ENCODE measurements around the gene IL6R.

Gene IL6R

DNA sequence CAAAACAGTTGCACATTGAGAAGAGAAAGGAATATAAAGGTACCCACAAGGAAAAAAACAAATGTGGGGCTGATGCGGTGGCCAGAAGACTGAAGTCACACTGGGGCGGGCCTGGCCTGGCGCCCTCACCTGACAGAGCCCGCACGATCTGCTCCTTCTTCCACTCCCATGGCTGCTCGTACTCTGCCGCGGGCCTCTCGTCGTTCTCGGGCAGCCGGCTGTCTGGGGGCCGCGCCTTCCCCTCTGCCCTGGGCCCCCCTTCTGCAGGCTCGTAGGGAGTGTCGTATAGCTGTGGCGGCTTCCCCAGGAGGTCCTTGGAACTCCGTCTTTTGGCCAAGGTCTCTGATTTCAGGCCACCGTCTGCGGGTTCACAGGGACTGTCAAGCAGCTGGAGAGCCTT is 83.8 kb downstream of the IL6R start:
- DNase-seq: no peak
- Mint-ChIP-seq H3K9me3 (no peaks in the 10 kb centered on the region), H3K36me3 (ENCODE audit: low read depth) (no peaks in the 10 kb centered on the region), H3K4me3 (no peak overlapping the region), H3K27ac (no peak overlapping the region), H3K27me3 (no peaks in the 10 kb centered on the region), H3K4me1 (ENCODE audit: low read depth) (peaks cover 21% of the 10 kb centered on the region)

DNA sequence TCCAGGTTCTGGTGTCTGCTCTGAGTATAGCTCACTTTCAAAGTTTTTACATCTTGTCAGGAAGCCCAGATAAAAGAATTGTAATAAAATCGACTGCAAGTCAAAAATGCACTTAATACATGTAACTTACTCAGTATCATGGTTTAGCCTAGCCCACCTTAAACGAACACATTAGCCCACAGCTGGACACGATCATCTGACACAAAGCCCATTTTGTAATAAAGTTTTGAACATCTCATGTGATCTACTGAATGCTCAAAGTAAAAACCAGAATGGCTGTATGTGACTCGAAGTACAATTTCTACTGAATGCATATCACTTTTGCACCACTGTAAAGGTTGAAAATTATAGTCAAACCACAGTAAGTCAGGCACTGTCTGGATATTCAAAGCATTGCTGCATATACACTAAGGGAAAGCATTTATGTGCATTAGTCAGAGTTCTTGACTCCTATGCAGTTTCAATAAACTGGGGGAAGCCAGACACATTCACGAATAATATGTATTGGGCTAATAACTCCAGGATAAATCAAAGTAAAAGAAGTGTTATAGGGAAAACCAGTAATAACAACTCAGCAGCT is 84.6 kb downstream of the IL6R start:
- Mint-ChIP-seq H3K9me3 (no peaks in the 10 kb centered on the region), H3K4me1 (ENCODE audit: low read depth) (peaks cover 22% of the 10 kb centered on the region), H3K4me3 (no peak overlapping the region), H3K27ac (no peak overlapping the region), H3K36me3 (ENCODE audit: low read depth) (no peaks in the 10 kb centered on the region), H3K27me3 (no peaks in the 10 kb centered on the region)
- DNase-seq: no peak

DNA sequence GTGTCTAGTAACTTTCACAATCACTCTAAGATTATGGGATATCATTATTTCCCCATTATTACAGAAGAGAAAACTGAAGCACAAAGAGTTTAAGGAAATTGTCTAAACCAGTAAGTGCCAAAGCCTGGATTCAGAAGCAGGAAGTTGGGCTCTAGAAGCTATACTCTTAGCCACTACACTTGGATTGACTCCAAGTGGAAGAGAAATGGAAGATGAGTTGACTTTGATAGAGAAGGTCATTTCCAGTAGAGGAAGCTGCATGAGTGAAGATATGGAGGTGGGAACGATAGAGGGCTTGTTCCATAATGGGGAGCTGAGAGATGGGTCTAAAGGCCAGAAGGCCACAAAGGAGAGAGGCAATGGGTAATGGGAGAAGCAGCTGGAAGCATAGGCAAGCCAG is 85.2 kb downstream of the IL6R start:
- no peaks in the 10 kb centered on the region for H3K9me3 Mint-ChIP-seq
- no peaks in the 10 kb centered on the region for H3K27me3 Mint-ChIP-seq
- no peak overlapping the region for H3K4me3 Mint-ChIP-seq
- no peak overlapping the region for H3K27ac Mint-ChIP-seq
- DNase-seq: no peak
- H3K36me3 Mint-ChIP-seq (ENCODE audit: low read depth): no peaks in the 10 kb centered on the region
- peaks cover 22% of the 10 kb centered on the region for H3K4me1 Mint-ChIP-seq (ENCODE audit: low read depth)

DNA sequence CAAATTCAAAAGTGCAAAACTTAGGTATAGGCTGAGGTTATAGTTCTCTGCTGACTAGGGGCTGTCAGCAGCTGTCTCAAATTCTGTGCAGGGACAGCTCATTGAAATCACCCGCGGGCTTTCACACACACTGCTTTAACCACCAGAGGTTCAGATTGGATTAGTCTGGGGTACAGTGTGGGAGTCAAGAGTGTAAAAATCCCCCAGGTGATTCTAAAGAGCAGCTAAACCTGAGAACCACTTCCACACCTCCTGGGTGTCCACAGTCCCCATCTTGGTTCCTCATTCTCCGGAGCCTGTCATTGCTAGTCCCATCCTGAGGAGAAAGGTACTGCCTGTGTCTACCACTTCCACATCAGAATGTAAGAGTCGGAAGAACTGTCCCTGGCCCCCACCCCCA is 87.0 kb downstream of the IL6R start:
- no peak for DNase-seq
- Mint-ChIP-seq H3K4me1 (ENCODE audit: low read depth) (peaks cover 36% of the 10 kb centered on the region), H3K9me3 (no peaks in the 10 kb centered on the region), H3K27me3 (no peaks in the 10 kb centered on the region), H3K4me3 (no peak overlapping the region), H3K27ac (no peak overlapping the region), H3K36me3 (ENCODE audit: low read depth) (no peaks in the 10 kb centered on the region)

DNA sequence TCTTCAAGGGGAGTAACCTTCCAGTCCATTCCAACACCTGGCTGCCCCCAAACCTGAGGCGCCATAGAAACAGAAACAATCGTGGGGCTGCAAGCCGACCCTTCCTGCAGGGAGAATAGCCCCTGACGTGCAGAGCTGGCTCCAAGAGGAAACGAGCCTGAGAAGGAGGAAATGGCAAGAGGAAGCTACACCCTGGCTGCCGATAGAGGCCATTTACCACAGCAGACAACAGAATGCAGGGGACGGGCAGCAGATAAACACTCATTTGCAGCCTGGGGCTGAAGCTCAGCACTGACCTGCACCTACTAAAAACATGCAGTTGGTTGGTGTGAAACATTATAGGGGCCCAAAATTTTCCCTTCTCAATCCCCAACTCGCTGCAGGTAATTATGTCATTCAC is 88.1 kb downstream of the IL6R start:
- H3K4me3 Mint-ChIP-seq: no peak overlapping the region
- peaks cover 40% of the 10 kb centered on the region for H3K4me1 Mint-ChIP-seq (ENCODE audit: low read depth)
- H3K36me3 Mint-ChIP-seq (ENCODE audit: low read depth): no peaks in the 10 kb centered on the region
- no peaks in the 10 kb centered on the region for H3K27me3 Mint-ChIP-seq
- H3K9me3 Mint-ChIP-seq: no peaks in the 10 kb centered on the region
- DNase-seq: no peak
- no peak overlapping the region for H3K27ac Mint-ChIP-seq

DNA sequence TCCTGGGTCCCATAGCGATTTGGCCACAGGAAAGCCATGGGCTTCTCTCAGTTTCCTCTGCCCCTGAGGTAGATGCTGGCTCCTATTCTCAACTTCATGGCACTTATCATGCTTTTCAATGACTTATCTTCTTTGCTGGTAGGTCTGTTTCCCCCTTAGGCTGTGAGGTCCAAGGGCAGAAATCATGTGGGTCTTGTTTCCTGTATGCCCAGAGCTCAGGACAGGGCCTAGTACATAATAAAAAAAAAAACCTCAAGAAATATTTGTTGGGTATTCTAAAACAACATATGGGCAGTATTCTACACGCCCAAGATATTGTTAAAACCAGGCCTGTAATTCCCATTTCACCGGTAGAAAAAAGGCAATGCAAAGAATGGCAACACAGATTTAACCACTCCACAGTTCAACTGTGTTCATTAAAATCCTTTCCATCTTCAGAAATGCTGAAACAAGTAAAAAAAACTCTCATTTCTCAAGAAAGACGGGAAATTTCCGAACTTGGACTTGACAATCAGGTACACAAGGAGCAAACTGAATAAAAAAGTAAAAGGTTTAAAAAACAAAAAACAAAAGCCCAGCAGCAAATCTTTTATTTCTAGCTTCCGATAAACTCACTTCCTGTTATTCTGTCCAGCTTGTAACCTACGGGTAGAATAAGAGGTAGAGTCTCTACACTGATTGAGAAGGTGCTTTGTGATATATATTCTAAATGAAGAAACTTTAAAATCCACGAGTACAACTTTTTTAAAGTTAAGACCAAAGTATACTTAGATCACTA is 90.5 kb downstream of the IL6R start:
- peaks cover 54% of the 10 kb centered on the region for H3K4me1 Mint-ChIP-seq (ENCODE audit: low read depth)
- H3K27ac Mint-ChIP-seq: no peak overlapping the region
- no peaks in the 10 kb centered on the region for H3K36me3 Mint-ChIP-seq (ENCODE audit: low read depth)
- no peak for DNase-seq
- H3K4me3 Mint-ChIP-seq: no peak overlapping the region
- H3K9me3 Mint-ChIP-seq: no peaks in the 10 kb centered on the region
- H3K27me3 Mint-ChIP-seq: peaks cover 20% of the 10 kb centered on the region

DNA sequence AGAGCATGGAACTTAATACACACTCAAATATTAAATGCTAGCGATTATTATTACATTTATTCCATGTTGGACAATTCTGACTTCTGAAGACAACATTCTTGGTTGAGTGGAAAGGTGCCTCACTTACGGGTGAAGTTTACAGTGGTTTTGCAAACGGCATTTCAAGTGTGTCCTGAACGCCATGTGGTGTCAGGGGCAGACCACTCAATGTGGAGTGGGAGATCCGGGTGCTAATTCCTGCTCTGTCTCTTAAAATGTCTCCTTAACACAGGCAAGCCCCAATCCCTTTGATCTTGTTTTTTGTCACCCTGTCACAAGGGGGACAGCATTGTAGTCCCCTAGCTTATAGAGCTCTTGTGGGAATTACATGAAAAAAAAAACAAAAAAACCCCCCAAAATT is 91.2 kb downstream of the IL6R start:
- H3K27me3 Mint-ChIP-seq: peaks cover 27% of the 10 kb centered on the region
- H3K9me3 Mint-ChIP-seq: no peaks in the 10 kb centered on the region
- no peak for DNase-seq
- H3K36me3 Mint-ChIP-seq (ENCODE audit: low read depth): no peaks in the 10 kb centered on the region
- no peak overlapping the region for H3K27ac Mint-ChIP-seq
- peaks cover 56% of the 10 kb centered on the region for H3K4me1 Mint-ChIP-seq (ENCODE audit: low read depth)
- H3K4me3 Mint-ChIP-seq: no peak overlapping the region

DNA sequence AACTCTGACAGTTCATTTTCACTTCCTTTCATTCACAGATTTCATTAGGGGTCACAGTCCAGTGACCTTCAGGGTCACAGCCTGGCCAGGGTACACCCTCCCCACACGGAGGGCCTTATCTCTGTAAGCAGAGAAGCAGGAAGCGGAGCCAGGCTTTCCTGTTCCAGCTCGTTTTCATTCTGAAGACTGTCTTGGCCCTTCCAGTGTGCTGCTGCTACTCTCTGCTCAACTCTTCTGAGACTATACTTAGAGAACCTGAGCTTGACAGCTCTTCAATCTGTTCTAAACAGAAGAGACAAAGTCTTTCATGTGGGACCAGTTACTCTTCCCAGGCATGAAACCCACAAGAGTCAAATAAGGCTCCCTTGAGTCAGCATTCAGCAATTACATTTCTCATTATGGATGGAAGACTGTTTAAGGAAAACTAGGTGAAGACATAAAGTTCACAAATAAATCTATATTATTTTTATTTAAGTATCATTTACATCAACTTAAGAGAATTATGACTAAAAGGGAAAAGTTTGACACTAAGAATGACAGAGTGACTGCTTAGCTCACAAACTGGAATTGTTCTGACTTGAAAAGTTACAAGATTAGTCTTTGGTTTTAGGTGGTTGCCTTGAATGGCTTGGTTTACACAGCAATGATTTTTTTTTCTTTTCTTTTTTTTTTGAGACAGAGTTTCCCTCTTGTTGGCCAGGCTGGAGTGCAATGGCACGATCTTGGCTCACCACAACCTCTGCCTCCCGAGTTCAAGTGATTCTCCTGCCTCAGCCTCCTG is 92.1 kb downstream of the IL6R start:
- peaks cover 53% of the 10 kb centered on the region for H3K4me1 Mint-ChIP-seq (ENCODE audit: low read depth)
- DNase-seq: no peak

DNA sequence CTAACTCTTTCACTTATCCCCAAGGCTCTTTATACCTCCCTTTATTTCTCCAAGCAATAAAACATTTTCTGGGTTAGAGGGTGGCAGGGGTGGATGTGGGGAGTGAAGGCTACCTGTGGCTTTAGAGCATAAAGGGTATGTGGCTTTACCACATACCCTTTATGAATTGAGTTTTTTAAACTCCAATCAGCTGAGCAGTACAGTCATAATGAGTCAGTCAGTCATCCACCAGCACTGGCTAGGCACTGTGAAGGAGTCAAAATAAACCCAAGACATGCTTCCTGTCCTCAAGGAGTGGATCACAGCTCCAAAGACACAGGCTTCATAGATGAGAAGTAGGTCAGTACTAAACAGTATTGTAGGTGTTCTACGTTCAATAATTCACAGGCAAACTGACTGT is 94.3 kb downstream of the IL6R start:
- Mint-ChIP-seq H3K27ac (no peak overlapping the region), H3K9me3 (no peaks in the 10 kb centered on the region), H3K27me3 (peaks cover 48% of the 10 kb centered on the region), H3K36me3 (ENCODE audit: low read depth) (no peaks in the 10 kb centered on the region), H3K4me3 (no peak overlapping the region), H3K4me1 (ENCODE audit: low read depth) (peaks cover 38% of the 10 kb centered on the region)
- no peak for DNase-seq

More for the DNA sequence above, 92.1 kb downstream of the IL6R start:
- H3K36me3 Mint-ChIP-seq (ENCODE audit: low read depth): no peaks in the 10 kb centered on the region
- H3K9me3 Mint-ChIP-seq: no peaks in the 10 kb centered on the region
- peaks cover 29% of the 10 kb centered on the region for H3K27me3 Mint-ChIP-seq
- H3K4me3 Mint-ChIP-seq: peak overlapping the region; percentile 21
- H3K27ac Mint-ChIP-seq: peak overlapping the region; percentile 83

DNA sequence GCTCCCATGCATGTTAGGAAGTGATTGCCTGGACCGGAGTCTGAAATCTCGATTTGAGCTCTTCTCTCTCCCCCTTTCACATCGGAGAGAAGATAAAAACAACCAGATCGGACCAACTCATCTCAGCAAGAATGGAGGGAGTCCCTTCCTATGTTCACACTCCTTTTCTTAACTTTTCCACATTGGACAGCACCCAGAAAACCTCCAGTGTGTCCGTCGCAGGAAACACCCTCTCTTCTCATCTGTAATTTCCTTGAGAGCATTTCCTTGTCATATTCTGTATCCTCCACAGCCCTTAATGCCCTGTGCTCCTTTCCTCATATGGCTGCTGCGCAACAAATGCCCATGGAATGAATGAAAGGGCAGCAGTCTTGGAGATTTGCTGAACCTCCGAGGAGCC is 95.4 kb downstream of the IL6R start:
- no peak overlapping the region for H3K27ac Mint-ChIP-seq
- H3K4me1 Mint-ChIP-seq (ENCODE audit: low read depth): peaks cover 36% of the 10 kb centered on the region
- DNase-seq: no peak
- H3K36me3 Mint-ChIP-seq (ENCODE audit: low read depth): no peaks in the 10 kb centered on the region
- peaks cover 56% of the 10 kb centered on the region for H3K27me3 Mint-ChIP-seq
- no peaks in the 10 kb centered on the region for H3K9me3 Mint-ChIP-seq
- H3K4me3 Mint-ChIP-seq: no peak overlapping the region

DNA sequence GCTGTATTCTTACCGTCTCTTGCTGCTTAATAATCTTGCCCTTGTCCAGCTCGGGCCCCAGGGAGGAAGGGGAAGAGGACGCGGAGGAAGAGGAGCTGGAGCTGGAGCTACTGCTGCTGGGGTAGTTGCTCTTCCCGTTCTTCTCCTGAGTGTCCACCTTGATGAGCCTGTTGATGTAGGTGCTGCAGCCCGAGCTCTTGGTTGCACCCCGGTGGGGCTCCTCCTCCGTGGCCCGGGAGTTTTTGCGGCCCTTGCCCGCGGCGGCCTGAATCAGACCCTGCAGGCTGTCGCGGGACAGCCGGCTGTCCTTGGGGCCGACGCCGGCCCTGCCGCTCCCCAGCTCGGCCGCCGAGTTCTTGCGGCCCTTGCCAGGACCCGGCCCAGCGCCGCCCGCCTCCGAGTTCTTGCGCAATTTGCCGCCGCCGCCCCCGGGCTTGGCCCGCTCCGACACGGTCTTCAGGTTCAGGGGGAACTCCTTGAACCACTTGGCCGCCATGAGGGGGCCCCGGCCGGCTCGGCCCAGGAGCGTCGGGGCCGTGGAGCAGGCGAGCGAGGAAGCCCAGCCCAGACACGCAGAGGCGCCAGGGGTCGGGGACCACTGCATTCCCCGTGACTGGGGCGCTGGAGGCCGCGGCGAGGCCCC is 96.4 kb downstream of the IL6R start:
- DNase-seq: peak; percentile 36

DNA sequence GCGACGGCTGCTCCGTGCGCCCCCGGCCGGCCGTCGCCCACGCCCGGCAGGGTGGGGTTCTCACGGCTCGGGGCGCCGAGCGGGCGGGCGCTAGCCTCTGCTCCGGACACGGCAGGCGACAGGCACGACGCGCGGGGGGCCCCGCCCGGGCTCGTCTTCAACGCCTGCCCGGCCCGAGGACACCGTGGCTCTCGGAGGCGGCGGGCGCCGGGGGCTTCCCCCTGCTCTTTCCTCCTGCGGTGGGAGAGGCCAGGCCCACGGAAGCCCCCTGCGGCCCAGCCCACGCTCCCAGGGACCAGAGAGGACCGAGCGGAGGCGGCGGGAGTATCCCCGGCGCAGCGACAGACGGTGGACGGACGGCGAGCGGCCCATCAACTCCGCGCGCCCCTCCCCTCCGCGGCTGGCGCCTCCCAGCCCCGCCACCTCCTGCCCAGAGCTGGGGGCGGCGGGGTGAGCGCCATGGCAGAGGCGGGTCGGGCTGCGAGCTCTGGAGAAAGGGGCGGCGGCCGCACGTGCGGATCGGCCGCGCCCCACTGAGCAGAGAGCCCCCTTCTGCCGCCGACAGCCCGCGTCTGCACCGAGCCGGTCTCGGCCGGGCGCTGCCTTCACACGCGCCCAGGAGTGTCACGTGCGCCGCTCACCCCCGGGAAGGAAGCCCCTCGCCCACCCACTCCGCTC is 97.1 kb downstream of the IL6R start, which contains the start of the genes SHE and TDRD10:
TSS of gene SHE (minus strand) at position 347 of the 678 bp plus-strand sequence. CDS start 386 bp downstream, outside the sequence.
TSS of gene TDRD10 (plus strand) at position 154 of the 678 bp plus-strand sequence. CDS start 4,685 bp downstream, outside the sequence.
- Mint-ChIP-seq H3K36me3 (ENCODE audit: low read depth) (no peaks in the 10 kb centered on the region), H3K4me3 (peak within 1 kb of the TSS; percentile 43), H3K27me3 (peaks cover 73% of the 10 kb centered on the region), H3K27ac (no peak within 1 kb of the TSS), H3K9me3 (no peaks in the 10 kb centered on the region), H3K4me1 (ENCODE audit: low read depth) (peaks cover 23% of the 10 kb centered on the region)
- DNase-seq: peak; percentile 50

More for the DNA sequence above, 96.4 kb downstream of the IL6R start:
- H3K4me3 Mint-ChIP-seq: no peak overlapping the region
- H3K27ac Mint-ChIP-seq: no peak overlapping the region
- peaks cover 29% of the 10 kb centered on the region for H3K4me1 Mint-ChIP-seq (ENCODE audit: low read depth)
- H3K36me3 Mint-ChIP-seq (ENCODE audit: low read depth): no peaks in the 10 kb centered on the region
- H3K27me3 Mint-ChIP-seq: peaks cover 66% of the 10 kb centered on the region
- no peaks in the 10 kb centered on the region for H3K9me3 Mint-ChIP-seq

DNA sequence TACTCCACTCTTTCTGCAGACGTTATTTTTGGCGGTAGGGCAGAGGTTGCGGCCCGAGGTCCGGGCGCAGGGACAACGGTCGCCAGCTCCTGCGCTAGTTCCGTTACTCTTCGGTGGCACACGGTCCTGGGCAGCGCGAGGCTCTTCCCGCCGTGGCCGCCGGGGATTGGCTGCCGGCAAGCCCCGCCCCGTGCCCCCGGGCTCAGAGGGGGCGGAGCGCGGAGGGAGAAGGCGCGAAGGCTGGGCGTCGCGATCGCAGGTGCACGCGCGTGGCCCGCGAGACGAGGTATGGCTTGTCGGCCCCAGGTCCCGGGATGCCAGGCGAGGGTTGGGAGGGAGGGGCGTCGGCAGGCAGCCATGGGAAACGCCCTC is 97.6 kb downstream of the IL6R start:
- H3K27ac Mint-ChIP-seq: no peak overlapping the region
- no peak for DNase-seq
- no peaks in the 10 kb centered on the region for H3K9me3 Mint-ChIP-seq
- peaks cover 78% of the 10 kb centered on the region for H3K27me3 Mint-ChIP-seq
- H3K36me3 Mint-ChIP-seq (ENCODE audit: low read depth): no peaks in the 10 kb centered on the region
- peak overlapping the region; percentile 43 for H3K4me3 Mint-ChIP-seq
- peaks cover 20% of the 10 kb centered on the region for H3K4me1 Mint-ChIP-seq (ENCODE audit: low read depth)

DNA sequence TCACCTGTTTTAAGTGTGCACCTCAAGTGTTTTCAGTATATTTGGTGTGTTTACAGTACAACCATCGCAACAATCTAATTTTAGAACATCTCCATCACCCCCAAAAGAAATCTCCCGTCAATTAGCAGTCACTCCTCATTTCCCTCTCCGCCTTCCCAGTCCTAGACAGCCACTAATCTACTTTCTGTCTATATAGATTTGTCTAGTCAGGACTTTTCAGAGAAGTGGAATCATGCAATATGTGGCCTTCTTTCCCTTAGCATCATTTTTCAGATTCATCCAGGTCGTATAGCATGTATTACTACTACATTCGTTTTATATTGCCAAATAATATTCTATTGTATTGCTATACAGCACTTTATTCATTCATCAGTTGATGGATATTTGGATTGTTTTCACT is 98.8 kb downstream of the IL6R start:
- Mint-ChIP-seq H3K4me3 (no peak overlapping the region), H3K27me3 (peaks cover 84% of the 10 kb centered on the region), H3K4me1 (ENCODE audit: low read depth) (peaks cover 15% of the 10 kb centered on the region), H3K9me3 (no peaks in the 10 kb centered on the region), H3K36me3 (ENCODE audit: low read depth) (no peaks in the 10 kb centered on the region), H3K27ac (no peak overlapping the region)
- no peak for DNase-seq
